AG04449 (cell line): ENCODE measurements around the gene CRMP1.

Source experiments
- CTCF ChIA-PET: fragments of 350-600 bp; formaldehyde crosslinking; extraction: SDS; loops from one replicate; lab custom pipeline; 2021; ENCODE audit warnings: antibody characterized with exemption; lab: Yijun Ruan, JAX
- POLR2A ChIA-PET: fragments of 400-600, 350-600 bp; formaldehyde crosslinking; extraction: SDS; loops from one replicate; lab custom pipeline; 2020; ENCODE audit warnings: antibody characterized with exemption, inconsistent platforms; lab: Yijun Ruan, JAX
- DNase-seq: peaks from one replicate; pipeline ENCODE4 v3.0.0-alpha.2; 2010; ENCODE audit warnings: low read depth, low spot score
- H3K4me3 ChIP-seq: 2 replicates; pipeline ENCODE4 v1.5.1; 2011; ENCODE audit warnings: low read depth, mild to moderate bottlenecking, control low read depth, low read length
- TF ChIP-seq, protein P1 (sequence below): IDR thresholded peaks from one replicate; pipeline ENCODE4 v1.5.1; 2011; ENCODE audit warnings: mild to moderate bottlenecking, moderate library complexity, low read length, control low read depth, inconsistent platforms; ENCODE audit not compliant: insufficient read depth; ENCODE audit errors: missing control alignments

Gene CRMP1

GRCh38 chr4:5810770-5811430, 82.0 kb downstream of the CRMP1 start:
- TF ChIP-seq, protein P1, sequence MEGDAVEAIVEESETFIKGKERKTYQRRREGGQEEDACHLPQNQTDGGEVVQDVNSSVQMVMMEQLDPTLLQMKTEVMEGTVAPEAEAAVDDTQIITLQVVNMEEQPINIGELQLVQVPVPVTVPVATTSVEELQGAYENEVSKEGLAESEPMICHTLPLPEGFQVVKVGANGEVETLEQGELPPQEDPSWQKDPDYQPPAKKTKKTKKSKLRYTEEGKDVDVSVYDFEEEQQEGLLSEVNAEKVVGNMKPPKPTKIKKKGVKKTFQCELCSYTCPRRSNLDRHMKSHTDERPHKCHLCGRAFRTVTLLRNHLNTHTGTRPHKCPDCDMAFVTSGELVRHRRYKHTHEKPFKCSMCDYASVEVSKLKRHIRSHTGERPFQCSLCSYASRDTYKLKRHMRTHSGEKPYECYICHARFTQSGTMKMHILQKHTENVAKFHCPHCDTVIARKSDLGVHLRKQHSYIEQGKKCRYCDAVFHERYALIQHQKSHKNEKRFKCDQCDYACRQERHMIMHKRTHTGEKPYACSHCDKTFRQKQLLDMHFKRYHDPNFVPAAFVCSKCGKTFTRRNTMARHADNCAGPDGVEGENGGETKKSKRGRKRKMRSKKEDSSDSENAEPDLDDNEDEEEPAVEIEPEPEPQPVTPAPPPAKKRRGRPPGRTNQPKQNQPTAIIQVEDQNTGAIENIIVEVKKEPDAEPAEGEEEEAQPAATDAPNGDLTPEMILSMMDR: no peak
- CTCF ChIA-PET: interaction anchor here (1.8 kb wide), 1 partner anchor 21 kb away, joined by 7 read pairs; no protein-coding TSS in a partner anchor
- DNase-seq: no peak
- H3K4me3 ChIP-seq: no peak overlapping the region
- POLR2A ChIA-PET: interaction anchor here (0.6 kb wide), 1 partner anchor 58 kb away, joined by 7 read pairs; no protein-coding TSS in a partner anchor

DNA sequence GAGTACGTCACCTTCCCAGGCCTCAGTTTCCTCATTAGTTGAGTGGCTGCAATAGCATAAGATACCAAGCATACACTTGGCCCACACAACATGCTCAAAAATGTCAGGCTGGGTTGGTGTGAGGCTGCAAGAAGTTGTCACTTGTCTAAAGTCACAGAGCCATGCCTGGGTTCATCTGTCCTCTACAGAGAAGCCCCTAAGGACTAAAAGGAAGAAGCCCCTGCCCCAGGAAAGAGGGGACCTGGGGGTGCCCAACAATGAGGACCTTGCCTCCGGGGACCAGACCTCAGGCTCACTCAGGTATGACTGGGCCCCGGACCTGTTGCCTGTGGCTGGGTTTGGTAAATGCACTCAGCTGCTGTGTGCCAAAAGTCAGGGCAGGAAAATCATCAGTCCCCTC, 82.7 kb downstream of the CRMP1 start:
- POLR2A ChIA-PET: no interaction called here
- H3K4me3 ChIP-seq: no peak overlapping the region
- TF ChIP-seq, protein P1: no peak
- DNase-seq: no peak
- CTCF ChIA-PET: interaction anchor here (1.1 to 1.8 kb wide), 2 partner anchors 10 to 20 kb away, joined by 4 to 7 read pairs; no protein-coding TSS in a partner anchor

- CTCF ChIA-PET: interaction anchor here (0.8 to 1.1 kb wide), 3 partner anchors 11 to 18 kb away, joined by 3 to 4 read pairs (median 4); no protein-coding TSS in a partner anchor
- TF ChIP-seq, protein P1: no peak
- no peak for DNase-seq
- POLR2A ChIA-PET: no interaction called here
- no peak overlapping the region for H3K4me3 ChIP-seq
Measured at GRCh38 chr4:5809216-5809776, 83.6 kb downstream of the CRMP1 start.

- no peak overlapping the region for H3K4me3 ChIP-seq
- no peak for DNase-seq
- ChIA-PET POLR2A (no interaction called here), CTCF (interaction anchor here (0.8 to 1.4 kb wide), 6 partner anchors 12 to 18 kb away, joined by 3 to 7 read pairs (median 3); no protein-coding TSS in a partner anchor)
- TF ChIP-seq, protein P1: no peak
Measured at GRCh38 chr4:5808081-5808741, 84.7 kb downstream of the CRMP1 start.

DNA sequence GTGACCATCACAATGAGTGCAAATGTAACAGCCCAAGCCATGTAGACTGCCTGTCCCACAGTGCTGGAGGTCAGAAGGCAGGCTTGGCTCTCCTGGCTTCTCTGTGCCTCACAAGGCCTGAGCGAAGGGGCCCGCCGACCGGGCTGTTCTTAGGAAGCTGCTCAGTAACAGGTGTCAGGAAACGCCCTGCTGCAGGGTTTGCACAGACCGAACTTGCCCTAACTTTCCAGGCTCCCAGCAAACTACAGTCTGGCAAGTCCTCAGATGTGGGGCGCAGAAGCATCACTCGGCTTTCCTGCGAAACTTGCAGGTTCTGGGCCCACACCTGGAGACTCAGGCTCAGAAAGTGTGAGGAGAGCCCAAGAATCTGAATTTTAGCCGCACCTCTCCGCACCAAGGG, 87.6 kb downstream of the CRMP1 start:
- TF ChIP-seq, protein P1: no peak
- CTCF ChIA-PET: interaction anchor here (1.5 kb wide), 1 partner anchor 15 kb away, joined by 5 read pairs; no protein-coding TSS in a partner anchor
- no peak for DNase-seq
- POLR2A ChIA-PET: no interaction called here
- no peak overlapping the region for H3K4me3 ChIP-seq

DNA sequence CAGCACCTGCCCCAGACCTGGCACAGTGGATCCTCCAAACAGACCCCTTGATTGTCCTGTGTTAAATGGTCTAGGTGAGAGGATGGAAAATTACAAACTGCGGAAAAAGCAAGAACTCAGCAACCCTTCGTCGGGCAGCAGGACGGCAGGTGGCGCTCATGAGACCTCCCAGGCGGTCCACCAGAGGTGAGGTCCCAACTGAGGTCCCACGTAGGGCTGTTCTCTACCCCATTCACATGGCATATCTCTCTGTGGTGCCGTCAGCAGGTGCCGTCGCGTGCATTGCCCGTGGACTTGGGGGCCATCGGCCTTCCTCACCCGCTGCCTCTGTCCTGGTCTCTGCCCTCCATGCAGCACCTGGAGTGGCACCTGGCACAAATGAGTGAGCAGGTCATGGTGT, 88.2 kb downstream of the CRMP1 start:
- TF ChIP-seq, protein P1: no peak
- ChIA-PET CTCF (interaction anchor here (2.3 to 2.4 kb wide), 2 partner anchors 8 to 14 kb away, joined by 11 to 20 read pairs; no protein-coding TSS in a partner anchor), POLR2A (no interaction called here)
- H3K4me3 ChIP-seq: no peak overlapping the region
- DNase-seq: no peak
